ENCODE measurements around the gene SH2D1B. TPM values are rescaled to one million over a fixed set of nuclear protein-coding genes. Genes with fewer than 3 reads are reported as not detected.

Gene SH2D1B
- total RNA-seq, 4 donors from 2014 or later, result not detected

DNA sequence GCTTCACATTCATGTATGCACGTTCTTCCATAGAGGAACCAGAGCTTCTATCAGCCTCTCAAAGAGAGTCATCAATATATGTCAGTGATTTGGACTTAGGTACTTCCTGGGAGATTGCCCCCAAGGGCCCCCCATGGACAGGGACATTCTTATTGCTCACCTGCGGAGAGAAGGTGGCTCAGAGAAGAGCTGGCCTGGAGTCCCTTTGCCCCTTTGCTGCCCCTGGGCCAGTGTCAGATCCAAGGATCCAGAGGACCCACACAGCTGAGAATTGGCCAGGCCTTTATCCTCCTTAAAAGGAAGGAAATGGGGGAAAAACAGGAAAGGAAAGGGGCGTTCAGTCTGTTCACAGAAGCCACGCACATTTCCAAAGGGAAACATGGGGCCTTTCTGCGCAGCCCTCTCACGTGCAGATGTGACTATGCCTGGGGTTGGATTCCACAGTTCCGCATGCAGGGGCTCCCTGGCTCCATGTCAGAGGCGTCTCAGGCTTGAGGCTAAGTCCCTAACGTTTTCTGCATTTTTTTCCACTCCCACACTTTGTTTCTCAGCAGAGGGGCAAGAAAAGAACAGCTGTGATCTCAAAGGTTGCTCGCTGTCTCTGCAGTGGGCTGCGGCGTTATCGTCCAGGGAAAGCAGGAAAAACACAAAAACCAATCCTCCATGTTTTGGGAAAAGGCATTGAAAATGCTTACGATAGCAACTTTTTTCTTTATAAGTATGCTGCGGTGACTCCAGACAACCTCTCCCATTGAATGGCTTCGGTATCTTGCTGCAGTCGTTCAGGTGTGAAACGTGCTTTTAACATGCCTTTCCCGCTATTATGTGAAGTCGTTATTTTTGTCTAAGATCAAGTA is 24.5 kb downstream of the SH2D1B start:
- Histone ChIP-seq H3K9me3 (no peaks in the 10 kb centered on the region), H3K4me1 (peaks cover 0 to 28% (median 0%) of the 10 kb centered on the region in 4 donors), H3K27ac (no peak overlapping the region), H3K27me3 (no peaks in the 10 kb centered on the region), H3K4me3 (peak overlapping the region in 1 of 4 donors; percentile 2), H3K36me3 (peaks cover 0 to 20% (median 0%) of the 10 kb centered on the region in 3 donors)
- WGBS, 2 donors, result 49 to 59% methylated on average over 20 of the region's 20 CpGs
- DNase-seq (ENCODE audit: low spot score in 2 of 2), result no peak
- no peak for TF ChIP-seq EP300 (IDR thresholded peaks at IDR 0.05)
- no peak for TF ChIP-seq CTCF (IDR thresholded peaks at IDR 0.05)
- no peak for TF ChIP-seq POLR2A (IDR thresholded peaks at IDR 0.05)

GRCh38 chr1:162386292-162387225 is 25.4 kb downstream of the SH2D1B start:
- H3K27ac ChIP-seq, result no peak overlapping the region
- peaks cover 0 to 24% (median 0%) of the 10 kb centered on the region in 4 donors for H3K4me1 ChIP-seq
- peaks cover 0 to 27% (median 0%) of the 10 kb centered on the region in 3 donors for H3K36me3 ChIP-seq
- H3K4me3 ChIP-seq, result no peak overlapping the region
- 81 to 88% methylated on average over 8 of the region's 8 CpGs for WGBS, 2 donors
- H3K9me3 ChIP-seq, result no peaks in the 10 kb centered on the region
- DNase-seq (ENCODE audit: low spot score in 2 of 2), result no peak
- no peak for TF ChIP-seq EP300 (IDR thresholded peaks at IDR 0.05)
- no peak for TF ChIP-seq POLR2A (IDR thresholded peaks at IDR 0.05)
- no peak for TF ChIP-seq CTCF (IDR thresholded peaks at IDR 0.05)
- H3K27me3 ChIP-seq, result no peaks in the 10 kb centered on the region

- Histone ChIP-seq H3K9me3 (no peaks in the 10 kb centered on the region), H3K27ac (no peak overlapping the region), H3K4me1 (peaks cover 0 to 22% (median 0%) of the 10 kb centered on the region in 4 donors), H3K36me3 (peaks cover 0 to 27% (median 0%) of the 10 kb centered on the region in 3 donors), H3K4me3 (no peak overlapping the region), H3K27me3 (no peaks in the 10 kb centered on the region)
- TF ChIP-seq EP300 (IDR thresholded peaks at IDR 0.05) (no peak), CTCF (IDR thresholded peaks at IDR 0.05) (no peak), POLR2A (IDR thresholded peaks at IDR 0.05) (no peak)
- 100% methylated on average over 3 of the region's 3 CpGs; no CpG with 5 or more reads in 1 of the 2 donors for WGBS, 2 donors
- DNase-seq (ENCODE audit: low spot score in 2 of 2), result no peak
These were observed 26.2 kb downstream of the SH2D1B start for GRCh38 chr1:162385702-162386101.

- Histone ChIP-seq H3K9me3 (no peaks in the 10 kb centered on the region), H3K27ac (no peak overlapping the region), H3K4me1 (peaks cover 0 to 22% (median 0%) of the 10 kb centered on the region in 4 donors), H3K27me3 (no peaks in the 10 kb centered on the region), H3K4me3 (no peak overlapping the region), H3K36me3 (peaks cover 0 to 27% (median 0%) of the 10 kb centered on the region in 3 donors)
- TF ChIP-seq POLR2A (IDR thresholded peaks at IDR 0.05) (no peak), EP300 (IDR thresholded peaks at IDR 0.05) (no peak), CTCF (IDR thresholded peaks at IDR 0.05) (no peak)
- no peak for DNase-seq (ENCODE audit: low spot score in 2 of 2)
- 81 to 88% methylated on average over 3 of the region's 3 CpGs for WGBS, 2 donors
These were observed 26.7 kb downstream of the SH2D1B start for GRCh38 chr1:162385280-162385623.

Data from tibial nerve (tissue), 4 donors.